WTC11 (cell line): ENCODE measurements around the gene UFSP2.

Experiments
- CBFB ChIP-seq: sonication (generic); formaldehyde crosslinking; IDR thresholded peaks from 2 replicates; pipeline ENCODE4 v1.8.1; 2022; ENCODE audit warnings: mild to moderate bottlenecking, low read depth, missing genetic modification reagents
- CTCF ChIP-seq: fragments of 200-600 bp; IDR thresholded peaks from 2 replicates; pipeline ENCODE4 v1.8.0; 2022; ENCODE audit warnings: antibody characterized with exemption
- KAT7 ChIP-seq: sonication (generic); formaldehyde crosslinking; IDR thresholded peaks from 2 replicates; pipeline ENCODE4 v1.8.1; 2023; ENCODE audit warnings: missing genetic modification reagents, mild to moderate bottlenecking, borderline replicate concordance
- MAX ChIP-seq: sonication (generic); formaldehyde crosslinking; IDR thresholded peaks from 2 replicates; pipeline ENCODE4 v1.8.0; 2022; ENCODE audit warnings: mild to moderate bottlenecking, missing genetic modification reagents
- NR2C2 ChIP-seq: sonication (generic); formaldehyde crosslinking; IDR thresholded peaks from 2 replicates; pipeline ENCODE4 v1.8.0; 2022; ENCODE audit warnings: mild to moderate bottlenecking, missing genetic modification reagents
- SP1 ChIP-seq: sonication (generic); formaldehyde crosslinking; conservative IDR thresholded peaks from 2 replicates; pipeline ENCODE4 v1.8.1; 2022; ENCODE audit warnings: missing genetic modification reagents
- USF2 ChIP-seq: sonication (generic); formaldehyde crosslinking; IDR thresholded peaks from 2 replicates; pipeline ENCODE4 v1.8.1; 2023; ENCODE audit warnings: mild to moderate bottlenecking, missing genetic modification reagents, moderate library complexity

- TF ChIP-seq CTCF: no peak
- no peak for TF ChIP-seq USF2 (CRISPR knock-in tag)
- TF ChIP-seq NR2C2 (CRISPR knock-in tag): no peak
- TF ChIP-seq MAX (CRISPR knock-in tag): no peak
- no peak for TF ChIP-seq KAT7 (CRISPR knock-in tag)
- no peak for TF ChIP-seq CBFB (CRISPR knock-in tag)
- TF ChIP-seq SP1 (CRISPR knock-in tag): no peak
These were observed 66.8 kb downstream of the UFSP2 start for GRCh38 chr4:185358959-185359358.
